Fibroblast of peridontal ligament (primary cell): Measurements from ENCODE around the gene USP2.

Experiments
- DNase-seq: peaks from one replicate; pipeline ENCODE4 v3.0.0-alpha.2; 2010; ENCODE audit errors: extremely low read depth

The USP2 gene

GRCh38 chr11:119363851-119364590 lies 17.5 kb downstream of the USP2 start:
- DNase-seq = no peak

DNA sequence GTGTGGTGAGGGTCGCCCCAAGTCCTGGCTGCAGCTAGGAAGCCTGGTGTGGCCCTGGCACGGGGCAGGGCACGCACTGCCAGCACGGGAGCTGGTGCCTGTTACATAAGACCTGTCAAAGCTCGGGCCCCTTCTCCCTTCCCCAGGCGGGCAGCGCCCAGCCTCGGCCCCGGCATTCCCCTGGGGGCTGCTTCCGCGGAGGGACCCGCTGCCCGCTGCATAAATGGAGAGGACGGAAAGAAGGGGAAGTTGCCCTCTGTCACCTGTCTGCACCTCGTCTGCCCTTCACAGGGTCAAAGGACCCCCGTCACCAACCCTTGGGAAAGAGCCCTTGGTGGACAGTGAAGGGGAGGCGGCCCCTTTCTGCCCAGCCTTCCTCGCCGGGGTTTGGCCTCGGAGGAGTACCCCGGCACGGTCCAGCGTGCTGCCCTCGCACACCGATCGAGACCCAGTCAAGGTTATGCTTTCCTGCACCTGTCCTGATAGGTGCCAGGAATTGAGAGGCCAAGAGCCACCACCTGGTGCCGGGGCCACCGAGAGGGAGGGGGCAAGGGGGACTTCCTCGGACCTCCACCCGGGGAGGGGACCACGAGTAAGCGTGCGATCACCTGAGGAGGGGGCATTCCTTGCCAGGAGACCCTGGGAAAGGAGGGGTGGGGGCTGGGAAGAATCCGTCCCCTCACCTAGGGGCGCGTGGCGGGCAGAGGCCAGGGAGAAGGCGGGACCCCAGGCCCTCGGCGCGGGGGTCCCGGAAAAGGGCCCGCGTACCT lies 18.2 kb downstream of the USP2 start:
- no peak for DNase-seq

GRCh38 chr11:119362741-119363080 lies 18.8 kb downstream of the USP2 start:
- no peak for DNase-seq

DNA sequence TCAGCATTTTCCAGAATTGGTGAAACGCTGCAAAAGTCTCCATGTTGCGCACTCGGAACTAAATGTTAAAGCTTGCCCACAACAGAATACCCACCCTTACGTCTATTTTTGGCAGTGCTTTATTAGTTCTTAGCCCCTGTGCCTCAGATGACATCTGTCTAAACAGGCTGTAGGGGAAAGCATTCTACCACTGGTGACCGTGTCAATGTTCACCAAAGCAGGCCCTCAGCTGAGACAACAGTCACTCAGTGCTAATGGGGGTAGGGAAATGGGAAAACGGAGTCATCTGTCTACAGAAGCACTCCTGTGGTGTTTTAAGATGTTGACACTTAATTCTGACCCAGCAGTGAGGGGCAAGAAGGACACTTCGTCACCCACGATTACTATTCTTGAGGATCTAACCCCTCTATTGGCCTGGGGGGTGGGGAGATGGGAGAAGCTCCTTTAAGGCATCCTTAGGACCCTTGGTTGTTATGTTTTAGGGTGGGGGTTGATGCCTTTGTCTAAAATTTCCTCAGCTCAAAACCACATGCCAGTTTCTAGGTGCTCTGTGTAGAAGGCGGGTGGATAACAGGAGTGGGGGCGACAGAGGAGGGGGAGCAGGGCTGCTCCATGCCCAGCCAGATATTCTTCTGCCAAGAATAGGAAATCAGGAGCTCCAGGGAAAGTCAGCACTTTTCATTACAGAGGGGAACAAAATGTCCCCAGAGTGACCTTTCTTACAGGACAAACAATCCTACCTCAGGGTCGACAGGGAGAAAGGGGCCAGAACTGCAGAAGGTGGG lies 19.4 kb downstream of the USP2 start:
- no peak for DNase-seq

DNA sequence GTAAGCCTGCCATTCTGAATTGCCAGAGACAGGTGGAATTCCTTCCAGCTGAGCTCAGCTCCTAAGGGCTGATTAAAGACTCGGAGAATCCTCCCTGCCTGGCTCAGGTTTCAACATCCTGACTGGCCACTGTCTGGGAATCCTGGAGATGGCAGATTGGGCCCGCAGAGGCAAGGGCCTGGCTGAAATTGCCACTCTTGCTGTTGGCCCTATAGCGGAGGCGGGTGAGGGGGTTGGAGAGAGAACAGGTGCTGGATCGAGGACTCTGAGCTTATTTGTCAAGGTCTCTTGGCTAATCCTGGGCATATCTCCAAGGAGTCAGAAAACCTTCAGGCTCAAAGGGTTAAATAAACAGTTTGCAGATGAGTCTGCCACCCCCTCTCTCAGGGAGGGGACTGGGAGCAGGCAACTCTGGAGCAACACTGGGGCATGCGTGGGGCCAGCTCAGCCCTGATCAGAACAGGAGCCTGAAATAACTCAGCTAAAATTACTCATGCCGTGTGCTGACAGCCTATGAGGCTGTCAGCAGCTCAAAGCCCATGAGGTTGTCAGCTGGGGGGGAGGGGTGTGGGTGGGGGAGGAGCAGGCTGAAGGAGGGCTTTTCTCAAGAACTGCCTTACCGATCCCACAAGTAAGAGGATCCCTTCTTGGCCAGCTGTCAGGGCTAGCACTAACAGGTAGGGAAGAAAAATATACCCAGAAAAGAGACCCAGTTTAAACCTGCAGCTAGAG lies 20.3 kb downstream of the USP2 start:
- peak; percentile 65 for DNase-seq

DNA sequence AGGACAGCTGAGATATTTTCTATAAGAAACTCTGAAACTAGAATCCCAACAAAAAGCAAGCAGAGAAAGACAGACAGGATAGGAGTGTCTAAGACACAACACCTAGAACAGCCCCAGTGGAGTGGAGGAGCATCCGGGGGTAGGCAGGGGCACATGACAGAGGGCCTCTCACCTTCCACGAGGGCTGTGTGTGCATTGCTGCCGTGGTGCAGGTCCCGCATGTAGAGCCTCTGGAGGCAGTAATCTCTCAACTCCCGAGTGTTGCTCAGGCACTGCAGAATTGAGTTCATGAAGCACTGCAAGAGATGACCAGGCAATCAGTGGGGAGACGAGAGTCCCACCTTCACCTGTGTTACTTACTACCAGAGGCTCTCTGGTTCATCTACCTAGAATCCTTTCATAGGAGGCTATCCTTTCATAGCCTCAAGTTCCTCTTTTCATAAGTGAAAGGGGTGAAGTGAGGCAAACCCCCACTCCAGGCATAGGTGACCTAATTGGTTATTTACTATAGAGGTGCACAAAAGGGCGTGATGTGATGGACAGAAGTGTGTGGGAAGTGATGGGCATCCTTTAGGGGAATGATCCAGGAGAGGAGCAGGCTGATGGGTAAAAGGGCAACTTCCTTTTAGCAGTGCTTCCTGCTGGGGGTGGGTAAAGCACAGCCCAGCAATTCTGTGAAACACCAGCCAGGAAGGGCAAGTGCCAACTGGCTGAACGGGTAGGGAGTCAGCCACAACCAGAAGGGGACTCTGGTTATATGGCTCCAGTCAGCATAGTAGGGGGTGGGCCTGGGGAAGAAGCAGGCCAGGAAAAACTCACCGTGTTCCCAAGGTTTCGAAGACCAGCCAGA lies 21.9 kb downstream of the USP2 start:
- DNase-seq = no peak

- no peak for DNase-seq
Observed at GRCh38 chr11:119357074-119357473, 24.4 kb downstream of the USP2 start.

DNA sequence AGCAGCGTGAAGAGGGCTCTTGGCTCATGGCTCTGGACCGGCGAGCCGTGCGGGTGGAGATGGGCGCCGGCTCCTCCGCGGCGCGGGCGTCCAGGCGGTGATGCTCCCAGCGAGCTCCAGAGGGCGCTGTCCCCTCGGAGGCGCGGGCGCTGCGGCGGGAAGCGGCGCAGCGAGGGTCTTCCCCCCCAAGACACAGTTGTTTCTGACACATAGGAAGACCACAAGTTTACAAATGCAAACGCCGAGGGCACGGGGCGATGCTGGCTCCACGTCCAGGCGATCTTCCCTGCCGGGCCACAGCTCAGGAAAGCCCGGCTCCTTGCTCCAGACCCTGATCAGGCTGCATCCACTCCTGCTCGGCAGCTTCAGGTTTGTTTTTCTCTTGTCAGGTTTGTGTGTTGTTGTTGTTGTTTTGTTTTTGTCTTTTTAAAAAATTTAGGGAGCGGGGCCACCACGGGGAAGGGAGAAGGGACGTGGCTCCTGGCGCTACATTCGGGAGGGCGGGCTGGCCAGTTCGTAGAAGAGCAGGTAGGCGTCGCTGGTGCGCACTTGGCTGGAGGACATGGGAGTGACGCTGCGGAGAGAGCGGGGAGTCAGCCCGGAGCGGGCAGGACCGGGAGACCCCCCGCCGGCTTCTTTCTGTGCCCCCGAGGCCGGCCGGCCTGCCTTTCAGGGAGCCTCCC lies 25.0 kb downstream of the USP2 start:
- DNase-seq = peak; percentile 69

DNA sequence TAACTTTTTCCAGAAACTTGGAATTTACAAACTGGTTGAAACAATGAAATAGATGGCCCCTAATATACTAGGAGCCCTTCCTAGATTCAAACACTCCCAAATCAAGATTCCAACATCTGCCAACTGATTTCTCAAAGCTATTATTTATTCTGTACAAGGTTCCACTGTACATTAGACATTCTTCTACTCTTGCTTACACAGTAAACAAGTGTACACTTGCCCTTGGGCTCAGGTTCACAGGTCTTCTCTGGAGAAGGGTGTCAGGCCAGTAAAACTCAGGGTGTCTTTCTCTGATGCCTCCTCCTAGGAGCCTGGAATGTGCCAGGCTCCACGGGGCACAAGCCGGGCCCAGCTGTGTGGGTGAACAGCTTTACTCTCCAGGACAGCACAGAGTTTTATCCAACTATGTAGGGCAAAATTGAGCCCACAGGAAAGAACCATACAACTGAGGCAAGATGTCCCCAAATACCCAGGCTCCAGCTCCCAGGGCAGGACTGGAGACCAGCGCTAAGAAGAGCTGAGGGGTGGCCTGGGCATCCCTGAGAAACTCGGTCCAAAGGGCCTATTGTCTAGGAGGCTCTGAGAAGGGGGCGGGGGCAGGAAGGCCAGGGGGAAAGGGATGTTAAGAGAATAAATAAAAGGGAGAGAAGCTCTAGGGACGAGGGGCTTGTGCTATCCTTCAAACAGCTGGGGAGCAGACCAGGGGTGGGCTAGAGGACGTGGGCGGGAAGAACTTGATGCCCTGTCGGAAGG lies 26.2 kb downstream of the USP2 start:
- no peak for DNase-seq

GRCh38 chr11:119352857-119353260 lies 28.6 kb downstream of the USP2 start:
- no peak for DNase-seq

- no peak for DNase-seq
Observed at GRCh38 chr11:119351232-119351631, 30.3 kb downstream of the USP2 start.

DNA sequence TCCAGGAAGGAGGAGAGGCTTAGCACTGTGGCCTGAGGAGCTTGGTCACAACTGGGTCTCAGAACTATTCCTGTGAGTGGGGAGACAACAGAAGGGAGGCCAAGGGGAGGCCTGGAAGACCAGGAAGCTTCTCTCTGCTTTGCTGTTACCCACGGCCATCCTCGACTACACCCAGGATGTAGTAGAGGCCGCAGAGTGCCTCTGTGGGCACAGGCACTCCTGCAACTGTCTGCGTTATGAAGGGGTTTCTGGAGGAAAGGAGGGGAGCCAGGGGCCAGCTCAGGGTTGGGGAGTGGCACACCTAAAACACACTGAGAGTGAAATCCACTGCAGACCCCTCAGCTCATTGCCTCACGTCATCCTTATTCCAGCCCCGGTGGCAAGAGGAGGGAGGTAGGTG lies 31.2 kb downstream of the USP2 start:
- no peak for DNase-seq

- DNase-seq = no peak
Observed at GRCh38 chr11:119347940-119348605, 33.4 kb downstream of the USP2 start.

DNA sequence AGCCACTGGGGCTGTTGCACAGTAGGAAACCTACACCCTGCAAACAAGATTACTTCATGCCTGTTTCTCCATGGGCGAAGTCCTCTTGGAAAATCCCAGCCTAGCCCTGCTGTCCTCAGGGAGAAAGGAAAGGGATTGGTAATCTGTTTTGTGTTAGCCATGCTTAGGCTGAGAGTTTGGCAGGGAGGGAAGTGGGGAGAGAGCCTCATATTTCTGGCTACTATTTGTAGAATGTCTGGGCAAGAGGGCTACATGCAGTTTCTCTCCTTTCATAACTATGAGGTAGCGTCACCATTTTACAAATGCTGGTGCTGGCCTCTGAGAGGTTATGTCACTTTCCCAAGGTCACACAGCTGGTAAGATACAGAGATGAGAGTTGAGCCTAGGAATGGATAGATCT lies 34.2 kb downstream of the USP2 start:
- peak; percentile 93 for DNase-seq

DNA sequence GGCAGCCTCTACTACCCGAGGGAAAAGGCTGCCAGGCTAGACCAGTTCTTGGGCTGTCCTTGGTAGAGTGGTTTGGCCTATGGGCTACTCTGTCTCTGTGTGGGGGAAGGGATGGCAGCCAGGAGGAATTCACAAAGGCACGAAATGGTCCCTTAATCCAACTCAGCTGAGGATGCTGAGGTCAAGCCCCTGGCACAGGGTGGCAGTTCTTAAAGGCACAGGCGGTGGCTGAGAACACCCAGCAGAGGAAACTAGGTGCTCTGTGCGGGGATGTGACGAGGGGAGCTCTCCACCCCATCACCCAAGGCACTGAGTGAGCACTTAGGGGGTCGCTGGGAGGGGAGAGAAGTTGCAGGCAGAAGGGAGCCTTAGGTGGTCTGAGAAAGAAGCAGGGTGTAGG lies 34.9 kb downstream of the USP2 start, which contains the start of gene MFRP:
Gene MFRP (minus strand): TSS at position 101 of the 400 bp plus-strand sequence. CDS start 192 bp downstream, outside the sequence.
- DNase-seq = no peak

- no peak for DNase-seq
Observed at GRCh38 chr11:119345685-119346084, 35.8 kb downstream of the USP2 start.

DNA sequence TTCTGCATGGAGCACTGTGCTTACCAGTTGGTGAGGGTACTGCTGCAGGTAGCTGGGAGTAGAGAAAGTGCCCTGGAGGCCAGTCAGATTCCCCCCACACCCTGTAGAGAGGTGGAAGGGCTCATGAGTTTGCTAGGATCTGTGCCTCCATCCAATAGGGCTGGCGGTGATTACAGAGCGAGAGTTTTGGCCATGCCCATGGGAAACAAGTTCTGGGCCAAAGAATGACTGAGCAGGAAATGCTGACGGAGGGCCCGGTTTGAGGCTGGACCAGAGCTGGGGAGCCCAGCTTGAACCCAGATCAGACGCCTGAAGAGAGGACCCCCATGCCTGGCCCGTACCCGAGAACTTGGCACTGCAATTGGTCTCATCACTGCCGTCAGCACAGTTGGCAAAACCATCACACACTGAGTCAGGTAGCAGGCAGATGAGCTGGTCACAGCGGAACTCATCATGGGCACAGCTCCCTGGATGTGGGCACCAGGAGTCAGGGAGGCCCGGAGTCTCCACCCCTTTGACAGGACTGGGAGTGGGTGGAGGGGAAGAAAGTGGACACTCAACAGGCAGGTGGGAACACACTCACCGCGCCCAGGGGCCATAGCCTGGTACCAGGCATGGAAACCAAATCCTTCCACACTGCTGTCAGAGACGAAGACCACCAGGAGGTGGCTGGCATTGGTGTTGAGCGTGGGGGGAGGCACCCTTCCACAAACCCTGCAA lies 37.0 kb downstream of the USP2 start:
- DNase-seq = no peak

DNA sequence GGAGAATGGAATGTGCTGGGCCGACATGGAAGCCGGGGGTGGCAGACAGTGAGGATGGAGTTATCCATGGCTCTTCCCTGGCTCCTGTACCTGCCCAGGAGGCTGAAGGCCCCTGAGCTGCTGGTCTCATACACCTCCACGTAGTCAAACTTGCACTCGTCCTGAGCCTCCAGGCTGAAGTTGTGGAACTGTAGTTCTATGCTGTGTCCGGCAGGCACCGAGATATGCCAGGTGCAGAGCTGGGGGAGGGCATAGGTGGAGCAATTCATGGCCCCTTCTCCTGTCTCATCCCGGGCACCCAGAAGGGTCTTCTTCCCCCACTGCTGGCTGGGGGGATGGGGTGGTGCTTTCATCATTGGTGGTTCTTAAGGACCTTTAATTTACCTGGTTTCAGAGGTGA lies 37.8 kb downstream of the USP2 start:
- no peak for DNase-seq
